ENCODE data around the gene MTREX. TPM values are rescaled to one million over a fixed set of nuclear protein-coding genes. Genes with fewer than 3 reads are reported as not detected.

MTREX gene
- total and polyA plus RNA-seq, 2 of the 8 experiments (the other 6 are each of a cell fraction or from before 2014, with no cell fraction given) = 16.0 to 130 TPM

DNA sequence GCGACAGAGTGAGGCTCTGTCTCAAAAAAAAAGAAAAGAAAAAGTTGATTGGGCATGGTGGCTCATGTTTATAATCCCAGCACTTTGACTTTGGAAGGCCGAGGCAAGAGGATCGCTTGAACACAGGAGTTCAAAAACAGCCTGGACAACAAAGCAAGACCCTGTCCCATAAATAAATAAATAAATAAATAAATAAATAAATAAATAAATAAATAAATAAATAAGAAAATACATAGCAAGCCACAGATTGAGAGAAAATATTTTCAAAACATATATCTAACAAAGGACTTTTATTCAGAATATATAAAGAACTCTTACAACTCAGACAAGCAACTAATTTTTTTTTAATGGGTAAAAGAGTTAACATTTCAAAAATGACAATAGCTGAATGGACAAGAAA is 155.8 kb downstream of the MTREX start:
- no peak overlapping the region for H3K9ac ChIP-seq (replicated peaks in 1 of 4; ENCODE audit: extremely low read depth in 1 of 4, low read depth in 3 of 4, low read length in 3 of 4)
- FAIRE-seq (no peak), DNase-seq (ENCODE audit: low read depth in 1 of 2, low spot score in 2 of 2) (no peak)
- no peak overlapping the region for H3K23ac ChIP-seq (ENCODE audit: insufficient read length)
- H3K23me2 ChIP-seq (ENCODE audit: low read depth, low read length) = no peaks in the 10 kb centered on the region
- no peak overlapping the region for H4K91ac ChIP-seq (replicated peaks; ENCODE audit: insufficient read length, low read length)
- no peak overlapping the region for H2AK5ac ChIP-seq (ENCODE audit: low read depth, low read length)
- peaks cover 0 to 2% of the 10 kb centered on the region in 2 experiments for H4K20me1 ChIP-seq (replicated peaks in 1 of 2; ENCODE audit: control insufficient read depth in 1 of 2, insufficient read depth in 2 of 2, low read length in 2 of 2)
- H2BK120ac ChIP-seq (replicated peaks; ENCODE audit: low read depth, low read length) = no peak overlapping the region
- H3K4me2 ChIP-seq (ENCODE audit: insufficient read depth in 1 of 2, low read depth in 2 of 2, low read length in 2 of 2) = no peak overlapping the region
- no peak overlapping the region for H2AFZ ChIP-seq (ENCODE audit: low read length)
- no peak overlapping the region for H3K4me3 ChIP-seq (ENCODE audit: extremely low read depth in 1 of 4, insufficient read depth in 2 of 4, low read depth in 3 of 4, low read length in 4 of 4)
- no peak overlapping the region for H2BK12ac ChIP-seq (ENCODE audit: low read depth, low read length)
- peaks cover 0 to 55% of the 10 kb centered on the region in 2 experiments; a peak in 3 of 4 replicates for H3K79me2 ChIP-seq (ENCODE audit: control insufficient read depth in 1 of 2, insufficient read depth in 2 of 2, low read length in 2 of 2)
- no peak overlapping the region for H2BK5ac ChIP-seq (ENCODE audit: low read depth, low read length)
- no peak overlapping the region for H4K5ac ChIP-seq (ENCODE audit: insufficient read length, low read depth, low read length)
- no peaks in the 10 kb centered on the region for H3K9me3 ChIP-seq (ENCODE audit: insufficient read depth in 2 of 2, low read depth in 1 of 2, low read length in 1 of 2)
- peaks cover 0 to 3% (median 0%) of the 10 kb centered on the region in 4 experiments; a peak in 3 of 7 replicates for H3K4me1 ChIP-seq (replicated peaks in 1 of 4; ENCODE audit: control insufficient read depth in 3 of 4, insufficient read depth in 4 of 4, low read length in 3 of 4)
- H3K4ac ChIP-seq (replicated peaks; ENCODE audit: insufficient read length, low read depth, low read length) = no peak overlapping the region
- ChIA-PET POLR2A (ENCODE audit: partially characterized antibody) (interaction anchor here (1.6 kb wide), 1 partner anchor 10 kb away, joined by 4 read pairs; no protein-coding TSS in a partner anchor), CTCF (ENCODE audit: partially characterized antibody) (no interaction called here)
- no peaks in the 10 kb centered on the region for H3K27me3 ChIP-seq (replicated peaks in 1 of 4; ENCODE audit: control insufficient read depth in 3 of 4, extremely low read depth in 1 of 4, insufficient read depth in 3 of 4, low read length in 3 of 4)
- no peak for TF ChIP-seq HDAC2 (IDR thresholded peaks at IDR 0.05; ENCODE audit: borderline replicate concordance in 1 of 2, low read depth in 2 of 2, low read length in 2 of 2)
- peaks cover 2% of the 10 kb centered on the region; the same call in 1 of the 2 replicates for H3K79me1 ChIP-seq (ENCODE audit: low read depth, low read length)
- no peak overlapping the region for H3K27ac ChIP-seq (ENCODE audit: low read depth, low read length)
- H4K8ac ChIP-seq (ENCODE audit: extremely low read depth, insufficient read depth, low read length) = no peak overlapping the region
- H3K56ac ChIP-seq (replicated peaks; ENCODE audit: insufficient read length, low read depth, low read length) = no peak overlapping the region
- no peak overlapping the region for H3K14ac ChIP-seq (ENCODE audit: insufficient read length)
- no peak overlapping the region for H2BK15ac ChIP-seq (ENCODE audit: low read length)
- 98% methylated on average over 3 of the region's 3 CpGs; no CpG with 5 or more reads in 1 of the 2 experiments for WGBS, 2 experiments (ENCODE audit: extremely low coverage in 1 of 2, insufficient coverage in 1 of 2, insufficient read length in 1 of 2, insufficient replicate concordance in 2 of 2, low coverage in 1 of 2, low lambda C conversion rate in 2 of 2, missing lambda C conversion rate in 1 of 2)
- peaks cover 6 to 27% (median 12%) of the 10 kb centered on the region in 4 experiments; a peak in 5 of 8 replicates for H3K36me3 ChIP-seq (ENCODE audit: control insufficient read depth in 2 of 4, insufficient read depth in 4 of 4, low read length in 3 of 4)
- H2BK20ac ChIP-seq (ENCODE audit: low read length) = no peak overlapping the region
- H3K18ac ChIP-seq (ENCODE audit: extremely low read depth, low read length) = no peak overlapping the region
